Measurements from ENCODE around the gene OARD1.

- TF ChIP-seq CTCF (IDR thresholded peaks at IDR 0.05; ENCODE audit: insufficient read depth, low read depth, low read length) (no peak), EZH2 (IDR thresholded peaks at IDR 0.05; ENCODE audit: insufficient read depth, low read length) (no peak)
Observed at GRCh38 chr6:41093729-41094128, 21.6 kb upstream of the OARD1 start.
